HG03432 (cell line): ENCODE results near the gene PITPNM3.
"Not testable (repeated sequence)": the region's sequence is repeated elsewhere in the genome, so short reads cannot be mapped to it uniquely, and the experiment has no call there.

Source experiments
- ATAC-seq: cut with Tn5 transposase; IDR thresholded peaks from one replicate; pipeline ENCODE4 v1.9.1; 2021; ENCODE audit warnings: mild to moderate bottlenecking, moderate library complexity; ENCODE audit not compliant: unreplicated experiment

PITPNM3 gene

GRCh38 chr17:6575596-6575988, 19.2 kb upstream of the PITPNM3 start:
- no peak for ATAC-seq

GRCh38 chr17:6574687-6575595, 18.6 kb upstream of the PITPNM3 start:
- ATAC-seq: no peak

- ATAC-seq: no peak
Measured at GRCh38 chr17:6573982-6574686, 17.8 kb upstream of the PITPNM3 start.

- ATAC-seq: not testable (repeated sequence)
Measured at GRCh38 chr17:6573495-6573894, 17.1 kb upstream of the PITPNM3 start.

- no peak for ATAC-seq
Measured at GRCh38 chr17:6572972-6573370, 16.6 kb upstream of the PITPNM3 start.

- ATAC-seq: no peak
Measured at GRCh38 chr17:6571452-6571781, 15.1 kb upstream of the PITPNM3 start.

- ATAC-seq: no peak
Measured at GRCh38 chr17:6570731-6571451, 14.5 kb upstream of the PITPNM3 start.

- ATAC-seq: no peak
Measured at GRCh38 chr17:6569370-6570285, 13.3 kb upstream of the PITPNM3 start.

- ATAC-seq: no peak
Measured at GRCh38 chr17:6568184-6568758, 11.9 kb upstream of the PITPNM3 start.

GRCh38 chr17:6567528-6568183, 11.3 kb upstream of the PITPNM3 start:
- ATAC-seq: no peak

- no peak for ATAC-seq
Measured at GRCh38 chr17:6561446-6561845, 5.1 kb upstream of the PITPNM3 start.

- no peak for ATAC-seq
Measured at GRCh38 chr17:6560496-6560895, 4.1 kb upstream of the PITPNM3 start.

- ATAC-seq: no peak
Measured at GRCh38 chr17:6559753-6560215, 3.4 kb upstream of the PITPNM3 start.

- no peak for ATAC-seq
Measured at GRCh38 chr17:6558932-6559752, 2.8 kb upstream of the PITPNM3 start.

- no peak for ATAC-seq
Measured at GRCh38 chr17:6558276-6558675, 1.9 kb upstream of the PITPNM3 start.

GRCh38 chr17:6557040-6557438, 684 bp upstream of the PITPNM3 start:
- ATAC-seq: no peak

GRCh38 chr17:6555331-6556120, 829 bp downstream of the PITPNM3 start:
- no peak for ATAC-seq

- no peak for ATAC-seq
Measured at GRCh38 chr17:6554871-6555330, 1.5 kb downstream of the PITPNM3 start.
